DMS114 treated with DMSO at 0.1 percent for 48 hours (cell line): ENCODE results near the gene PLAU.
A peak's percentile ranks its signal among the peaks of the same experiment; 100 is the strongest.

Experiments
- DNase-seq: peaks from one replicate; lab custom pipeline; 2025; ENCODE audit not compliant: unreplicated experiment; lab: John Stamatoyannopoulos, UW

The PLAU gene

GRCh38 chr10:73910764-73911552 is at the start of gene PLAU:
TSS of gene PLAU (plus strand) at chr10:73911132. CDS start at chr10:73911556, 424 bp downstream.
- DNase-seq = peak; percentile 16

GRCh38 chr10:73862011-73862410 is 48.9 kb upstream of the PLAU start:
- DNase-seq = no peak

GRCh38 chr10:73863039-73863817 is 47.7 kb upstream of the PLAU start:
- no peak for DNase-seq

- DNase-seq = no peak
Observed at GRCh38 chr10:73864229-73864628, 46.7 kb upstream of the PLAU start.

GRCh38 chr10:73865107-73865458 is 45.8 kb upstream of the PLAU start:
- DNase-seq = no peak

GRCh38 chr10:73865459-73866442 is 45.2 kb upstream of the PLAU start:
- DNase-seq = no peak

GRCh38 chr10:73866621-73867020 is 44.3 kb upstream of the PLAU start:
- DNase-seq = no peak

- DNase-seq = no peak
Observed at GRCh38 chr10:73867126-73867807, 43.7 kb upstream of the PLAU start.

GRCh38 chr10:73867871-73868631 is 42.9 kb upstream of the PLAU start:
- DNase-seq = no peak

GRCh38 chr10:73868655-73869195 is 42.2 kb upstream of the PLAU start:
- DNase-seq = no peak

GRCh38 chr10:73871295-73872189 is 39.4 kb upstream of the PLAU start:
- DNase-seq = no peak

GRCh38 chr10:73872190-73872710 is 38.7 kb upstream of the PLAU start:
- DNase-seq = no peak

- DNase-seq = no peak
Observed at GRCh38 chr10:73873142-73873837, 37.6 kb upstream of the PLAU start.

- DNase-seq = no peak
Observed at GRCh38 chr10:73873838-73874215, 37.1 kb upstream of the PLAU start.

GRCh38 chr10:73874267-73875138 is 36.4 kb upstream of the PLAU start, which contains the start of gene CAMK2G:
TSS of gene CAMK2G (minus strand) at chr10:73874555. CDS start at chr10:73874461, 94 bp downstream.
- DNase-seq = peak; percentile 80

- DNase-seq = no peak
Observed at GRCh38 chr10:73875139-73875475, 35.8 kb upstream of the PLAU start.

- no peak for DNase-seq
Observed at GRCh38 chr10:73876157-73876556, 34.8 kb upstream of the PLAU start.
